ENCODE measurements around the gene LTBP2. TPM values are rescaled to one million over a fixed set of nuclear protein-coding genes. Genes with fewer than 3 reads are reported as not detected.

LTBP2 gene
- polyA plus RNA-seq, 3 donors: 2.0 to 2.7 (median 2.4) TPM

DNA sequence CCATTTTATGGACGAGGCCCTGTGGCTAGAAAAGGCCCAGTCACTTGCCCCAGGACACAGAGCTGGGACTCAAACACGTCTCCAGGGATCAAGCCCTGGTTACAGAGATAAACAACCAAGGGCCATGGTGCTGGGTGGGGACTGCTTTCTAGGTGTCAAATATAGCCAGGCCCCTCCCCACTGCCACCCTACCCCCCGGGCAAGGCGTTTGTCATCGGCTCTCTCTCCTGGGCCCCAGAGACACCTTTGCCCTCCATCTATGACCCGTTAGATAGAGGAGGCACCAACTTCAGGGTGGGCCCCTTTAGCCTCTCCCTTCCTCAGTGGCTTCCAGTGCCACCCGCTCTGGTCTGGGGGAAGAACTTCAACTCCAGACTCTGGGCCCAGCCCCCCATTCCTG is 18.0 kb downstream of the LTBP2 start:
- no peak for DNase-seq (ENCODE audit: low read depth in 3 of 3, low spot score in 2 of 3)

DNA sequence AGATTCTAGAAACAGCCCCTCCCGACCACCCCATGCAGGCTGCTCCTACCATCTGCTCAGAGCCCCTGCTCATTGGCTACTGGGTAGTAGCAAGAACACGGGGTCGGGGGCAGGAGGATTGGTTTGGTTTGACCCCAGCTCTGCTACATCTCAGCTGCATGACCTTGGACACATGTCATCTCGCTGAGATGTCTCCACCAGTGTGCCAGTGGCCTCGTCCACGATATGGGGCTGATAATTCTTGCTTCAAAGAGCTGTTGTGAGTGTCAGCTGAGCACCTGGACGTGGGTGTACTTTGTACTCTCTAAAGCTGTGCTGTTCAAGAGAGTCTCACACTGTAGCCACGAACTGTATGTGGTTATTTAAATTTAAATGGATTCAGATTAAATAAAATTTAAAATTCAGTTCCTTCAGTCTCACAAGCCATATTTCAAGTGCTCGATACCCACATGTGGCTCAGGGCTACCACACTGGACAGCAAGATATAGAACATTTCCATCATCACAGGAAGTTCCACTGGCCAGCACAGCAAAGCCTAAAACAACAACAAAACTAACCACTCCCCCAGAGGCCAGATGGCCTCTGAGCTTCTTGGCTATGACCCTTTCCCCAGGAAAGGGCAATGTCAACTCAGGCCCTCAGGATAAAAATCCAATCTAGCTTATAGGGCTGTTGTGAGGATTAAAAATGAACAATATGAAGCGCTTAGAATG is 18.6 kb downstream of the LTBP2 start:
- no peak for DNase-seq (ENCODE audit: low read depth in 3 of 3, low spot score in 2 of 3)

DNA sequence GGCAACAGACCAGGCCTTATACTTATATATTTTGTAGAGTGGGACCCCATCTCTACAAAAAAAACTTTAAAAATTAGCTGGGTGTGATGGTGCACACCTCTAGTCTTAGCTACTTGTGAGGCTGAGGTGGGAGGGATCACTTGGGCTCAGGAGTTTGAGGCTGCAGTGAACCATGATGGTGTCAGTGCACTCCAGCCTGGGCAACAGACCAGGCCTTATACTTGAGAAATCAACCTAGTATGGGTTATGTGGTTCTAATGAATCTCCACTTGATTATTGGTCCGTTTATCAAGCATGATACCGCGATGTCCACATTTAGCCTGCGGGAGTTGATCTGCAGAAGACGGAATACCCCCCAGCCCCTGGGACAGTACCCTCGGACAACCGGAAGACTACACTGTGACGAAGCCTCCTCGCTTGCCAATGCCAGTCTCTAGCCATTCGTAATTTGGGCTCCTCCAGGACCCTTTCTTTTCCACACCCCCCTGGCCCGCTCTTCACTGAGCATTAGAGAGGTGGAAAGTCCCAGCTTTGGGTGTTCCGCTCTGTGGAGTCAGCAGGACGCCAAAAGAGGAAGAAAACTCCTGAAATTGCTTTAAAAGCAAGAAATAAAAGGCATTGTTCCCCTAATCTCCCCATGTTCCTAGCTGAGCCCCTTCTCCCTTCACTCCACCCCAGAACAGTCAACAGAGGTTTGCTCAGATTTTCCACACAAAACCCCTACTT is 19.4 kb downstream of the LTBP2 start:
- DNase-seq (ENCODE audit: low read depth in 3 of 3, low spot score in 2 of 3): no peak

DNA sequence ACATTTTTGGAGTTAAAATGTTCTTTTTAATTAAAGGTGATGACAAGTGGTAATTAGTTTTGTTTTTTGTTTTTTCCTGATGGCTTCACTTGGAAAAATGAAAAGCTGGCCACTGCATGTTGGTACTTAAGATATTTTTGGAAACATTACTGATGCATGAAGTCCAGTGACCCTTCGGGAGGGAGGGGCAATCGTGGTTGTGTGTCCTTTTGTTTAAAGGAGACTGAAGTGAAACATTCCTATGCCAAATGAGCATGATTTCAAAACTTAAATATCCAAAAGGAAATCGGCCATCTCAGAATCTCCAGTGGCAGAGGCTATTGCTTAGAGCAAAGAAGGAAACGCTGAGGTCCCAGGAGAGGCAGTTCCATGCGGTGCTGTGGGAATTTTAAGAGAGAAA is 20.1 kb downstream of the LTBP2 start:
- no peak for DNase-seq (ENCODE audit: low read depth in 3 of 3, low spot score in 2 of 3)

DNA sequence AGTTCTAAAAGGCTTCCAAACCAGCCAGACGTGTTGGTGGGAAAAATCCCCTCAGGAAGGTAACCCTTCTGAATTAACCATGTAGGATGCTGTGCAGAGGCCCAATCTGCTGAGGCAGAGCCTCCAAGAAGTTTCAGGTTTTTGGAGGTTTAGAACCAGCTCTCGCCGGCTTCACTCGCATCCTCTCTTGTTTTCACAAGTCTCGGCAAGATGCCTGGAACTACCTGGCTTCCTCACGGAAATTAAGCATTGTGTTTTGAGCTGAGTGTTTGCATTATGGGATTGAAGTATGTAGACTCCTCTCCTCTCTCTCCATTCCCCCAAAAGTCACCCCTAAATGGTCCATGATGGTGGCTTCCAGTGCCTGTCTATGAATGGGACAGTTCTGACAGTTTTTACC is 20.6 kb downstream of the LTBP2 start:
- no peak for DNase-seq (ENCODE audit: low read depth in 3 of 3, low spot score in 2 of 3)

DNA sequence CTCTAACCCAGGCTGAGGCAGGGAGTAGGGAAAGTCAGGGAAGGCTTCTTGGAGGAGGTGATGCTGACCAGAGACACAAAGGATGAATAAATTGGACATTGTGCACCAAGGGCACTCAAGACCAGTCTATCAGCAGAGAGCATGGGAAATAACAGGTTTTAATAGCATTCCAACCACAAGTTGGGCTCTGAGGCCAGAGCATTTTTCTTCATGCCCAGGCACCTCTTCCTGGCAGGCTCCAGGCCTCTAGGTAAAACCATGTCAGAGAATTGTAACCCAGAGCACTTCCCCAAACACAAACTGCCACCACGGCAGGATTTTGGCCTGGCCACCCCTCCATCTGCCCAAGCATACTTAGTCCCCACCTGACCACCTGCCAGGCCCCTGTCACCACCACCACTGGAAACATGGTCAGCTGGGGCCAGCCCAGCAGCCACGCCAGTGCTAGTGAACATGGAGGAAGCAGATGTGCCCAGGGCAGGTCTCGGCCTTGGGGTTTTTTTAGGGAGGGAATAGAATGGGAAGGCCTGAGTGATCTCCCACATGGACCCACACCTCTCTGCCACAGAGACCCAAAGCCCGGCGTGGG is 22.7 kb downstream of the LTBP2 start:
- no peak for DNase-seq (ENCODE audit: low read depth in 3 of 3, low spot score in 2 of 3)

DNA sequence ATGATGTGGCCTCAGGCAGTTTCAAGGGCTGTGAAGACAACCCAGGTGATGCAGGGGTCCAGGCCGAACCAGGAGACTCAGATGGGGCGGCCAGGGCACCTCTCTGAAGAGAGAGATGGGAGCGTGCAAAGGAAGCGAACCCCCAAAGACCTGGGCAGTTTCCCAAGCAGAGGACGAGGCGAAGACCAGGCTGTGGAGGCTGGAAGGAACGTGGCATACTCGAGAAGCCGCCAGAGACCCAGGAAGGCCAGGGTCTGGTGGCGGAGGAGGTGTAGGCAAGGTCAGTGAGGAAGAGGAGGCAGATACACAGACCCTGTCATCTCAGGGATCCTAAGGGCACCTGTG is 24.7 kb downstream of the LTBP2 start:
- no peak for DNase-seq (ENCODE audit: low read depth in 3 of 3, low spot score in 2 of 3)

DNA sequence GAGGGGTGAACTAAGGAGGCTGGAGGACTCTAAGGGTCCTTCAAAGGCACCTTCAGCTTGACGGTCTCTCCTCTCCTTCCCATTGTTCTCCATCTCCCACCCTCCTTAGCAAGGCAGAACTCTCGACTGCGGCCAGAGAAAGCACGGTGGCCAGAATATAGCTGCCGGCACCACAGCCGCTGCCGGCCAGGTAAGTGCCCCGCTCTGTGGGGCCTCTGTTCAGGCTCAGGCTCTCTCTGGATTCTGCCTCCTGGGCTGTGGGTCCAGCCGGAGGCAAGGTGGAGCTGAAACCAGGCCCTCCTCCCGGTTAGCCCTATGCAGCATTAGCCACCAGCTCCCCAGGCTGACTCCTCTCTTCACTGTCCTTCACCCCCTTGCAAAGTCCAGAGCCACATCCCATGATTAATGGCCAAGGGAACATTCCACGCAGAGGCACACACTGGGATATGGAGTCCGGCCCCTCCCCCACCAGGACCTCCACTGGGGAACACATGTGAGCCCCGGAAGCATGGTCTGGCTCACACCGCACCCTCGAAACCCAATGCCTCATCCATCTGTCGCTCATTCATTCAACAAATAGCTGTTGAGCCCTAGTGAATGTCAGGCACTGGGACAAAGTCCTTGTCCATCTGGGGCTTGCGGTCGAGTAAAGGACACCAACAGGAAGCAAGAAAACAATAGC is 25.2 kb downstream of the LTBP2 start:
- no peak for DNase-seq (ENCODE audit: low read depth in 3 of 3, low spot score in 2 of 3)

DNA sequence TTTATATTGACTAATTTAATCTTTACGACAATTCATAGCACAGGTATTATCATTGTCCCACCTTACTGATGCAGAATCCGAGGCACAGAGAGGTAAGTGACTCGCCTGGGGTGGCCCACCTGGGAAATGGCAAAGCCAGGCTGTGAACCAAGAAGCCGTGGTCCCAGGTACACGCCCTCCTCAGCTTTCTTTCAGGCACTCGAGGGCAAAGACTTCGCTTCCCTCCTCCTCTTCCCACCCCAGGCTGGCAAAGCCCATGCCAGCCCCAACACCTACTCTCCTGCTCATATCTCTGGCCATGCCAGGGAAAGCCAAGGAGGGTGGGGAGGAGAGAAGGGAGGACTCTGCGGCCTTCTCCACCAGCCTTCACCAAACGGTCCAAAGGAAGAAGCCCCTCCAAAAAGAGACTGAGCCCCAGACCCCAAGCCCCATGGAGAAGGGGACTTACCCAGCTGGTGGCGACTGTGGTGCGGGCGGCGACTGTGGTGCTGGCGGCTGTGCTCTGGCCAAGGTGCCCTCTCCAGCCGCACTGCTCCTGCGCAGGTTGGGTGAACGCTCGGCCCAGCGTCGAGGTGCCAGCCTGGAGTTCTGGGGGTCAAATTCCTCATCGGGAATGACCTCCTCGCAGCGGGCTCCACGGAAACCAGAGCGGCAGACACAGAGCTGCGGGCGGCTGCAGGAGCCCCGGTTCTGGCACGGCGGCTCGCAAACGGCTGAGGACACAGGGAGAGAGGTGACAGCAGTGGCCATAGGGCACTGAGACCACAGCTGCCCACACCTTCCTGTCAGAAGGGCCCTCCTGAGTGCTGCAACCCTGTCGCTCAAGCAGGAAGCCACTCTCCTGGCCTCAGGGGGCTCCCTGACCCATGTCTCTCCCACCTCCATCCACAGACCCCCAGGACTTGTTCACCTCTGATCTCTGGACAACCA is 26.4 kb downstream of the LTBP2 start:
- no peak for DNase-seq (ENCODE audit: low read depth in 3 of 3, low spot score in 2 of 3)

DNA sequence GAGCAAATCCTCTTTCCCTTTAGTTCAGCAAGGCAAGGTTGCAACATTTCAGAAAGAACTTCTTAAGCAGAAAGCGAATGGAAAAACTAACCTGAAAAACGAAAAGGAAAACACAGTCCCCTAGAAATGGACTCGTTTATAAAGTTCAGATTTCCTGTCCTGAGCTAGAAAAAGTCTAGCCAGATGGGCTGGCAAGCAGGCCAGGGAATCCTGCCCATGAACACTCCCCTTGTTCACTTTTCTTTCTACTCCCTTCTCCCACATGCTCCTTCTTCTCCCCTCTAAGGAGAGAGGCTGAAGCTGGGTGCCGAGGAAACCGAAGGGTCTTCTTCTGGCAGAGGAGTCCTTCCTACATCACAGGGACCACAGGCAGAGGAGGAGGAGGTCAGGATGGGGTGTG is 27.1 kb downstream of the LTBP2 start:
- DNase-seq (ENCODE audit: low read depth in 3 of 3, low spot score in 2 of 3): no peak

DNA sequence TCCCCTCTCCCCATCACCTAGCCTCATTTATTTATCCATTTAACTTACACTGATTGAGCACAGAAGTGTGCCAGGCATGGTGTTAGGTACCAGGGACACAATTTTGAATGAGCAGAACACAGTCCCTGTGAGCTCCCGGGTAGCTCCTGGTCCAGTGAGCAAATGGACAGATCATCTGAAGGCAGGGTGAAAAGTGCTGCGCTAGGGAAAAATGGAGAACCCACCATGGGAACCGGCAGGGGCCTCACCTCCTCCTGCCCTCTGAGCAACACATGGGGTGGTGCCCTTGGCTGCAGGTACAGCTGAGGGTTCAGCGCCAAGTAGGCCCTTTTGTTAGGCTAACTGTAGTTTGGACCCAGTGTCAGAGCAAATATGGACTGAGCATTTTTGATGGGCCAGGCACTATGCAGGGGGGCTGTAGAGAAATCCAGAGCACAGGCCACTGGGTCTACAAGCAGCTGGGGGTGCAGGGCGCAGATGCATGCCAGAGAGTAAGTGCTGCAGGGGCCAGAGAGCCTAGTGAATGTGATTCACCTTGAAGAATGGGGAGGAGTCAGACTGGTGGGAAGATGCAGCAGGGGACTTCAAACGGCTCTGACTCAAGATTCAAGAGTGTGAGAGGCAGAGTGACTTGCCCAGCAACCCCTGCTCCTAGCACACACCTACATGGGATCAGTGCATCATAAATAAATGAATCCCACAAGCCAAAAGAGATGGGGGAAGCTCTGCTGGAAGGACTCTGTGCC is 28.2 kb downstream of the LTBP2 start:
- DNase-seq (ENCODE audit: low read depth in 3 of 3, low spot score in 2 of 3): no peak

DNA sequence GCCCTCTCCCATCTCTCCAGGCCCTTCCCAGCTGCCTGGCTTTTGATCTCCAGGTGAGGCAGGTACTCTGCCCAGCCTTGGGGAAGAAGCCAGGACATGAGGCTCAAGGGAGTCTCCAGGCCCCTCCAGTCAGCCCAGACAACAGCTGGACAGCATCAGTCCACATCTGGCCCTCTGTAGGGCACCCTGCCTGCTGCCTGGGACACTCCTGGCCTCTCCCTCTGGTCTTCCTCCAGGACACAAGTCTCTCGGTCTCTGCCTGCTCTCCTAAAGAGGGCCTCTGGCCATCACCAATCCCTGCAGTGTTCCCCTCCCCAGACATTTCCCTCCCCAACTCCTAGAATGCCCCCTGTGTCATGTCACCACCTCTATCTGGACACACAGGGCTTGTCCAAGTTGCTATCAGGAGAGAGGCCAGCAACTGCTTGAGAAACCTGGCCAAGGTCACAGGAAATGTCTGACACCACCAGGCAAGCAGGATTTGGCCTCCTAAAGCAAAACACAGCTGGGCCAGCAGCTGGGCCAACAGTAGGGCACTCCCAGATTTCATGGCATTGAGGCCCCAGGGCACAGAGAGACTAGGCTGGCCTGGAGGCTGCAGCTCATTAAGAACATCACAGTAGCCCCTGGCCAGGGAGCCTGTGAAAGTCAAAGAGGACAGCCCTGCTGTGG is 29.0 kb downstream of the LTBP2 start:
- no peak for DNase-seq (ENCODE audit: low read depth in 3 of 3, low spot score in 2 of 3)

DNA sequence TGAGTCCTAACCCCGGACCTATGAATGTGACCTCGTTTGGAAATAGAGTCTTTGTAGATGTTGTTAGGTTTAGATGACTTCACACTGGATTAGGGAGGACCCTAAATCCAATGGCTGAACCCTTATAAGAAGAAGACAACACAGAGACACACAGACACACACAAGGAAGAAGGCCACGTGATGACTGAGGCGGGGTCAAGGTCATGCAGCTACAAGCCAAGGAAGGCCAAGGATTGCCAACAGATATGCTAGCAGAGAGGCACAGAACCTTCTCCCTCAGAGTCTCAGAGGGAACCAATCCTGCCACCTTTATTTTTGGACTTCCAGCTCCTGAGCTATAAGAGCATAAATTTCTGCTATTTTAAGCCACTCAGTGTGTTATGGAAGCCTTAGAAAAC is 31.8 kb downstream of the LTBP2 start:
- no peak for DNase-seq (ENCODE audit: low read depth in 3 of 3, low spot score in 2 of 3)

DNA sequence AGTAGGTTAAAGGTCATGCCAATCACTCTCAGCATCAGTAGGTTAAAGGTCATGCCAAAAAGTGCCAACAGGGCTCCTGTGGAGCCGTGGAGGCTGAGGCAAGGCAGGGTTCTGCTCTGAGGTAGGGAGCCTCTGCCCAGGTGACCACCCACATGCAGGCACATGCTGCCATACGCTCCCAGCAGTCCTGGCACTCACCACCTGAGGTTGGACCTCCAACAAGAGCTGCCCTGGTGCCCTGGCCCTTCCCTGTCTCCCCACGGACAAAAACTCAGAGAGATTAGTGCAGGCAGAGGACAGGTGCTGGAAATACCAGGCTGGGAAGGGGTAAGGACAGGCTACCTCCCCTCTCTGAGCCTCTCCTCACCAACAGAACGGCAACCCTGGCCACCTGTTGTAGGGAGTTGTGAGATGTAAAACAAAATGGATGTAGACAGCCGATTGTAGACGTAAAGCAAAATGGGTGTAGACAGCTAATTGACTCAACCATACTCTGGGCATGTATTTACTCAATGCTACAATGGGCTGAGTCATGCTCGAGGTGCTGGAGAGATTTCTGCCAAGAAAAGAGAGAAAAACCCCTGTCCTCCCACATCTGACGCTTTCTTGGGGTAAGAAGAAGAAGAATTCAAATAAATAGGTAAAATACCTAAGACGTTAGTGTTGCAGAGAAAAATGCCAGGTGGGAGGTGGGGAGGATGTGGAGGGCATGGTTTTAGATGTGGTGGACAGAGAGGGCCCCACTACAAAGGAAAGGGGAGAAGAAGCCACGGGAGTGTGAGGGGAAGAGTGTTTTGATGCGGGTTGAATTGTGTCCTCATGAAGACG is 32.4 kb downstream of the LTBP2 start:
- no peak for DNase-seq (ENCODE audit: low read depth in 3 of 3, low spot score in 2 of 3)

DNA sequence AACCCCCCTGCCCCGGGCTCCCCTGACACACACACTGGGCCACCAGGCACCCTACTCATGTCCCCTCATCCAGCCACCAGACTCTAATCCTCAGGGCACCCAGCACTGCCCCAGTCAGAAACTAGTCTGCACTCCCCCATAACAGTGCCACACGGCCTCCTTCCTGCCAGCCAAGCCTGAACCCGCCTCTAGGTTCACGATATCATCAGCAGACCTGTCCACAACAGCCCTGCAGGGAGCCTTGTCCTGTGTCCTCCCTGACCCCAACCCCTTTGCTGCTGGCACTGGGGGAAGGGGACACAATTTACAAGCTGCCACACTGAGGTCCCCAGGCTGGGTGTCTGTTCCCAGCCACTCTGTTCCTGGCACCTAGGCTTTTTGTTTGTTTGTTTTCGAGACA is 33.6 kb downstream of the LTBP2 start:
- no peak for DNase-seq (ENCODE audit: low read depth in 3 of 3, low spot score in 2 of 3)

DNA sequence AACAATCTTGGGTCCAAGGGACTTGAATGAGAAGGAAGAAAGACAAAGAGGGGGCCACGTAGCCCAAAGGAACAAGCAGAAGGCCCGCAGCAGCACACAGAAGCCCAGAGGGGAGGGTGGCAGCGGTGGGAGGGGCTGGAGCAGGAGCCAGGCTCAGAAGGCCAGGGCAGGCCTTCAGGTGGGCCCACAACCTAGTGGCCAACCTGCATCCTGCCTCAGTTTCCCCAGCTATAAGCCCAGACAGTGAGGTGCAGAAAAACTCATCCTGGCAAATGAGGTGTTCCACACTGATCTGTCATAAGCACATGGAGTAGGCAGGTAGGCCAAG is 34.1 kb downstream of the LTBP2 start:
- DNase-seq (ENCODE audit: low read depth in 3 of 3, low spot score in 2 of 3): no peak

DNA sequence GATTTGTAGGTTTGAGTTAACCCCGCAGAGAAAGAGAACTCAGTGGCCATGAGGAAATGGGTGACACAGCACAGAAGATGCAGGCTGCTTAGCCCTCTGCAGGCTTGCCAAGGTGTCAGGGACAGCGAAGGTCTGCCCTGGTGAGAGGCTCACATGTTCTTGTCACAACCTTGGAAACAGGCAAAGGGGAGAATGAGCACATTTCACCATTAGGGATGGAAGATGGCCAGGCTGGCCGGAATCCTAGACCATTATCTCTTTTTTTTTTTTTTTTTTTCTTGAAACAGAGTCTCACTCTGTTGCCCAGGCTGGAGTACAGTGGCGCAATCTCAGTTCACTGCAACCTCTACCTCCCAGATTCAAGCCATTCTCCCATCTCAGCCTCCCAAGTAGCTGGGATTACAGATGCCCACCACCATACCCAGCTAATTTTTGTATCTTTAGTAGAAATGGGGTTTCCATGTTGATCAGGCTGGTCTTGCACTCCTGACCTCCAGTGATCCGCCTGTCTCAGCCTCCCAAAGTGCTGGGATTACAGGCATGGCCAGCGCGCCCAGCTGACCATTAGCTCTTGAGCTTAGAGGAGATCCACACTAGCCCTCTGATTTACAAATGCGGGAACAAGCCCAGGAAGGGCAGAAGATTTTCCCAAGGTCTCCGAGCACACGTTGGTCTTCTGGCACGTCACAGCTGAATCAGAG is 34.6 kb downstream of the LTBP2 start:
- DNase-seq (ENCODE audit: low read depth in 3 of 3, low spot score in 2 of 3): no peak

DNA sequence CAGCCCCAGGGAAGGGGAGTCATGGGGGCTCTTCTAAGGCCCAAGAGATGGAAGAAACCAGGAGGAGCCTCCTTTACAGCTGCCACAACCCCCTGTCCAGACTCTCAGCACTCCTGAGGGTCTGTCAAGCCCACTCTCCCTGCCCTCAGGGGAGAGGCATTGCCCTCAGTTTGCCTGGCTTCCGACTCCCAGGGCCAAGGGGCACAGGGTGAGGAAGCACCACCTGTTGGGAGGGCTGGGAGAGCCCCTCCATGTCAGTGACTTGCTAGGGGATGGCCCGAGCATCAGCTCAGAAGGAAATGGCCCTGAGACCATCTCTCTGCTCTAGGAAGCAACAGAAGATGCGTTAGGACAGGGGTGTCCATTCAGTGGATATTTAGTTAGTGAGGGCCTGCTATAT is 36.1 kb downstream of the LTBP2 start:
- no peak for DNase-seq (ENCODE audit: low read depth in 3 of 3, low spot score in 2 of 3)
